ENCODE data around the gene KCNAB3. TPM values are rescaled to one million over a fixed set of nuclear protein-coding genes. Genes with fewer than 3 reads are reported as not detected.
A peak's percentile ranks its signal among the peaks of the same experiment; 100 is the strongest.

KCNAB3 gene
- total and polyA plus RNA-seq, 8 donors: 0.31 to 7.8 (median 2.9) TPM; not detected in 1

DNA sequence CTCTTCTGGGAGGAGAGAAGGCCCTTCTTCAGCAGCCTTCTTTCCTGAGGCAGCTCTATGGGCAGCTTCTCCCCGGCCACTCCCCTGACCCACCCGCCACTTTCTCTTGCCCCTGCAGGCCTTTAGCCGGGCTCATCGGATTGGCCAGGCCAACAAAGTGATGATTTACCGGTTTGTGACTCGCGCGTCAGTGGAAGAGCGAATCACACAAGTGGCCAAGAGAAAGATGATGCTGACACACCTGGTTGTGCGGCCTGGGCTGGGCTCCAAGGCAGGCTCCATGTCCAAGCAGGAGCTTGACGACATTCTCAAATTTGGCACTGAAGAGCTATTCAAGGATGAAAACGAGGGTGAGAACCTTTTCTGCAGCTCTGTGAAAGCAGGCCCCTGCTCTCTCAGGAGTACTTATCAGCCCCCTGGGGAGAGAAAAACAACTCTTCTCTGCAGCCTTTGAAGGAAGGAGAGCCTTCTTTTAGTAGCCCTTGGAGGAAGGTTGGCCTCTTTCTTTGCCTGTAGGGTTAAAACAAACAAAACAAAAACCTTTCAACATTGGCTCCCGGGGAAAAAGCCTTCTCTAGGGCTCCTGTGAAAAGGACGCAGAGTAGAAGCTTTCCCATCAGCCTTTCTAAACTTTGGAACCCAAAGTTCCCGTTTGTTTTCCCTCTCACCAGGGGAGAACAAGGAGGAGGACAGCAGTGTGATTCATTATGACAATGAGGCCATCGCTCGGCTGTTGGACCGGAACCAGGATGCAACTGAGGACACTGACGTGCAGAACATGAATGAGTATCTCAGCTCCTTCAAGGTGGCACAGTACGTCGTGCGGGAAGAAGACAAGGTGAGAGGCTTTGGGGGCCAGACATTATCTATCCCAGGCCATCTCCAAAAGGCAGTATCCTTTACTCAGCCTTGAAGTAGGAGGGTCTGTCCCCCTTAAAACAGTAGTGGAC, 26.2 kb downstream of the KCNAB3 start:
- H3K36me3 ChIP-seq: peaks cover 88 to 100% (median 100%) of the 10 kb centered on the region in 4 donors
- intact Hi-C loops (cut with DNase I; ENCODE audit: low total_unique reads): no loop called here
- TF ChIP-seq POLR2A (IDR thresholded peaks at IDR 0.05) (no peak), EP300 (IDR thresholded peaks at IDR 0.05) (no peak), CTCF (IDR thresholded peaks at IDR 0.05) (no peak), POLR2AphosphoS5 (IDR thresholded peaks at IDR 0.05) (no peak)
- H3K27me3 ChIP-seq: no peaks in the 10 kb centered on the region
- no peak overlapping the region for H3K27ac ChIP-seq
- 76 to 84% (median 79%) methylated on average over 22 of the region's 22 CpGs for WGBS, 5 donors
- DNase-seq: no peak
- no peak overlapping the region for H3K4me3 ChIP-seq
- H3K4me1 ChIP-seq: no peaks in the 10 kb centered on the region
- no peaks in the 10 kb centered on the region for H3K9me3 ChIP-seq

GRCh38 chr17:7897773-7898172, 31.9 kb downstream of the KCNAB3 start:
- Histone ChIP-seq H3K4me3 (no peak overlapping the region), H3K9me3 (no peaks in the 10 kb centered on the region), H3K27ac (no peak overlapping the region), H3K4me1 (peaks cover 0 to 10% (median 0%) of the 10 kb centered on the region in 4 donors), H3K36me3 (peaks cover 82 to 100% (median 98%) of the 10 kb centered on the region in 4 donors), H3K27me3 (no peaks in the 10 kb centered on the region)
- intact Hi-C loops (cut with DNase I; ENCODE audit: low total_unique reads): loop anchor here (10.0 kb wide), 1 partner anchor 87 kb away; no protein-coding TSS in a partner anchor
- WGBS, 5 donors: 40 to 61% (median 47%) methylated on average over 6 of the region's 6 CpGs
- TF ChIP-seq CTCF (IDR thresholded peaks at IDR 0.05) (peak in 4 of 7 experiments; percentile 7 to 62 (median 42)), EP300 (IDR thresholded peaks at IDR 0.05) (no peak), POLR2AphosphoS5 (IDR thresholded peaks at IDR 0.05) (peak in 1 of 3 donors; percentile 29), POLR2A (IDR thresholded peaks at IDR 0.05) (no peak)
- DNase-seq: peak in 1 of 2 donors; percentile 73

DNA sequence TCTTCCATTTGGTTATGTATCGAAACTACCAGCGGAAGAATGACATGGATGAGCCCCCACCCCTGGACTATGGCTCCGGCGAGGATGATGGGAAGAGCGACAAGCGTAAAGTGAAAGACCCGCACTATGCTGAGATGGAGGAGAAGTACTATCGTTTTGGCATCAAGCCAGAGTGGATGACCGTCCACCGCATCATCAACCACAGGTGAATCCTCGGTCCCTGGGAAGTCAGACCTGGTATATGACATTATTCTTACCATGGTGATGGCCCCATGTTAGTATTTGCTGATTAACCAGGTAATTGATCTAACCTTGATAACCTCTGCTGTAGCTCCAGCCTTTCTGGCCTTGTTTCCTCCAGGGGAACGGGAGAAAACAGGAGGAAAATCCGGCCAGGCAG, 32.6 kb downstream of the KCNAB3 start:
- DNase-seq: no peak
- Histone ChIP-seq H3K4me1 (peaks cover 0 to 10% (median 0%) of the 10 kb centered on the region in 4 donors), H3K36me3 (peaks cover 80 to 97% (median 97%) of the 10 kb centered on the region in 4 donors), H3K27ac (no peak overlapping the region), H3K4me3 (no peak overlapping the region), H3K27me3 (no peaks in the 10 kb centered on the region), H3K9me3 (no peaks in the 10 kb centered on the region)
- WGBS, 5 donors: 82 to 87% (median 83%) methylated on average over 13 of the region's 13 CpGs
- intact Hi-C loops (cut with DNase I; ENCODE audit: low total_unique reads): loop anchor here (10.0 kb wide), 1 partner anchor 88 kb away; no protein-coding TSS in a partner anchor
- TF ChIP-seq POLR2AphosphoS5 (IDR thresholded peaks at IDR 0.05) (no peak), CTCF (IDR thresholded peaks at IDR 0.05) (no peak), POLR2A (IDR thresholded peaks at IDR 0.05) (no peak), EP300 (IDR thresholded peaks at IDR 0.05) (no peak)

DNA sequence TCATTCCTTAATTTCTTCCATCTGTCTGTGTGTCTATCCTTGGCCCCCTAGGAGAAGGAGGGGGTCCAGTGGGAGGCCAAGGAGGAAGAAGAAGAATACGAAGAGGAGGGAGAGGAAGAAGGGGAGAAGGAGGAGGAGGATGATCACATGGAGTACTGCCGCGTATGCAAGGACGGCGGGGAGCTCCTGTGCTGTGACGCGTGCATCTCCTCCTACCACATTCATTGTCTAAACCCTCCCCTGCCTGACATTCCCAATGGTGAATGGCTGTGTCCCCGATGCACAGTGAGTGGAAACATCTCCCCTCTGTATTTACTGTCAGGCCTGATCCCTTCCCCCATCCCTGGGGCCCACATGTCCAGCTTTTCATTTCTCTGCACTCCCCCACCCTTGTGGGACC, 34.8 kb downstream of the KCNAB3 start:
- no peak for TF ChIP-seq POLR2A (IDR thresholded peaks at IDR 0.05)
- no peak for TF ChIP-seq EP300 (IDR thresholded peaks at IDR 0.05)
- TF ChIP-seq CTCF (IDR thresholded peaks at IDR 0.05): no peak
- TF ChIP-seq POLR2AphosphoS5 (IDR thresholded peaks at IDR 0.05): no peak
- intact Hi-C loops (cut with DNase I; ENCODE audit: low total_unique reads): loop anchor here (10.0 kb wide), 1 partner anchor 90 kb away; no protein-coding TSS in a partner anchor
- no peak for DNase-seq

More for the DNA sequence above, 34.8 kb downstream of the KCNAB3 start:
- Histone ChIP-seq H3K4me1 (peaks cover 2 to 19% (median 4%) of the 10 kb centered on the region in 4 donors), H3K36me3 (peaks cover 68 to 97% (median 96%) of the 10 kb centered on the region in 4 donors), H3K27me3 (no peaks in the 10 kb centered on the region), H3K27ac (no peak overlapping the region), H3K9me3 (no peaks in the 10 kb centered on the region), H3K4me3 (no peak overlapping the region)
- WGBS, 5 donors: 90 to 94% (median 92%) methylated on average over 8 of the region's 8 CpGs
